ENCODE data around the gene USP40. TPM values are rescaled to one million over a fixed set of nuclear protein-coding genes. Genes with fewer than 3 reads are reported as not detected.

Gene USP40
- polyA plus RNA-seq, 3 donors = 4.0 to 13.5 (median 5.1) TPM

GRCh38 chr2:233489143-233489542 is 77.4 kb downstream of the USP40 start:
- H3K36me3 ChIP-seq (replicated peaks in 1 of 2; ENCODE audit: control insufficient read depth in 1 of 2, insufficient read depth in 2 of 2, low read length in 2 of 2) = peaks cover 34 to 78% of the 10 kb centered on the region in 2 donors
- no peak overlapping the region for H3K9ac ChIP-seq (ENCODE audit: insufficient read depth, low read length, poor library complexity, severe bottlenecking)
- peaks cover 0 to 2% (median 0%) of the 10 kb centered on the region in 7 donors for H3K9me3 Mint-ChIP-seq
- H3K27ac ChIP-seq (ENCODE audit: low read depth in 1 of 2, low read length in 2 of 2) = no peak overlapping the region
- no peak overlapping the region for H3K27ac Mint-ChIP-seq
- no peaks in the 10 kb centered on the region for H3K4me1 Mint-ChIP-seq
- no peaks in the 10 kb centered on the region for H3K4me1 ChIP-seq (ENCODE audit: control insufficient read depth in 1 of 2, insufficient read depth in 2 of 2, low read length in 2 of 2)
- peaks cover 0 to 2% (median 0%) of the 10 kb centered on the region in 3 donors for H3K27me3 Mint-ChIP-seq (ENCODE audit: low read depth in 3 of 3)
- WGBS (ENCODE audit: insufficient coverage) = 96% methylated on average over 4 of the region's 10 CpGs
- H3K9me3 ChIP-seq (replicated peaks in 1 of 2; ENCODE audit: control insufficient read depth in 1 of 2, insufficient read depth in 1 of 2, low read length in 2 of 2) = no peaks in the 10 kb centered on the region
- H3K27me3 ChIP-seq (ENCODE audit: control insufficient read depth in 2 of 2, insufficient read depth in 2 of 2, low read length in 2 of 2) = no peaks in the 10 kb centered on the region
- H3K4me3 Mint-ChIP-seq = no peak overlapping the region
- no peak overlapping the region for H2AFZ ChIP-seq (ENCODE audit: insufficient read depth, low read depth, low read length, poor library complexity, severe bottlenecking)
- no peak overlapping the region for H3K4me2 ChIP-seq (replicated peaks; ENCODE audit: extremely low read depth, low read length, poor library complexity, severe bottlenecking)
- H3K4me3 ChIP-seq (replicated peaks in 1 of 3; ENCODE audit: low read depth in 2 of 3, low read length in 3 of 3) = no peak overlapping the region
- H3K79me2 ChIP-seq (ENCODE audit: insufficient read depth, low read length) = no peaks in the 10 kb centered on the region
- H4K20me1 ChIP-seq (ENCODE audit: insufficient read depth, low read length) = no peaks in the 10 kb centered on the region
- TF ChIP-seq CTCF (IDR thresholded peaks at IDR 0.05) = no peak
- H3K36me3 Mint-ChIP-seq = peaks cover 55 to 70% of the 10 kb centered on the region in 2 donors
- DNase-seq = no peak
- intact Hi-C loops (cut with micrococcal nuclease) = no loop called here

DNA sequence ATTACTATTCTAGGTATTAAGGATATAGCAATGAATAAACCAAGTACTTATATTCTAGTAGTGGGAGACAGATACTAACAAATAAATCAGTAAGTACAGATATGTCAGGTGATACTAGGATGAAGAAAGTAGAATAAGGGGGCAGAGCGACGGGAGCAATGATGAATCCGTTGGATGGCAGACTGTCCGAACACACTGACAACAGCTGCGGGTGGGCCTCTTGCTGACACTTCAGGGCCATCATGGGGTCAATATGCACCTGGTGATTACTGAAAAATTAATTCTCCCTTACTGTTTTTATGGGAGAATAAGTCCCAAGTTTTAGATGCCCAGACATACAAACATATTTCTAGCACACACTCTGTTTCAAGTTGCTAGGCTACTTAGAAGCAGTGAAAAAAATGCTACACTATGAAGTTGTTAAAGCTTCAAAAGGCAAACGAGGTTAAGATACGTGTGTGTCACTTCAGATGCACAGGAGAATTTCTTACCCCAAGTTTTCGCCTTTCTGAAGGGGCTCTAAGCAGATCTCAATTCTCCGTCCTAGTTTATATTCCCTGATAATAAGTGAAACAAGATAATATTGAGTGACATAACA is 78.7 kb downstream of the USP40 start:
- no peak overlapping the region for H3K4me2 ChIP-seq (replicated peaks; ENCODE audit: extremely low read depth, low read length, poor library complexity, severe bottlenecking)
- no peak overlapping the region for H3K4me3 Mint-ChIP-seq
- peaks cover 0 to 2% (median 0%) of the 10 kb centered on the region in 7 donors for H3K9me3 Mint-ChIP-seq
- peaks cover 58 to 77% of the 10 kb centered on the region in 2 donors for H3K36me3 Mint-ChIP-seq
- H3K4me3 ChIP-seq (replicated peaks in 1 of 3; ENCODE audit: low read depth in 2 of 3, low read length in 3 of 3) = no peak overlapping the region
- H3K36me3 ChIP-seq (replicated peaks in 1 of 2; ENCODE audit: control insufficient read depth in 1 of 2, insufficient read depth in 2 of 2, low read length in 2 of 2) = peaks cover 31 to 82% of the 10 kb centered on the region in 2 donors
- H4K20me1 ChIP-seq (ENCODE audit: insufficient read depth, low read length) = no peaks in the 10 kb centered on the region
- no peak overlapping the region for H3K27ac Mint-ChIP-seq
- no peak overlapping the region for H2AFZ ChIP-seq (ENCODE audit: insufficient read depth, low read depth, low read length, poor library complexity, severe bottlenecking)
- H3K27me3 ChIP-seq (ENCODE audit: control insufficient read depth in 2 of 2, insufficient read depth in 2 of 2, low read length in 2 of 2) = no peaks in the 10 kb centered on the region
- intact Hi-C loops (cut with micrococcal nuclease) = no loop called here
- no peaks in the 10 kb centered on the region for H3K4me1 Mint-ChIP-seq
- H3K9me3 ChIP-seq (replicated peaks in 1 of 2; ENCODE audit: control insufficient read depth in 1 of 2, insufficient read depth in 1 of 2, low read length in 2 of 2) = no peaks in the 10 kb centered on the region
- no peak for TF ChIP-seq CTCF (IDR thresholded peaks at IDR 0.05)
- no peaks in the 10 kb centered on the region for H3K4me1 ChIP-seq (ENCODE audit: control insufficient read depth in 1 of 2, insufficient read depth in 2 of 2, low read length in 2 of 2)
- H3K27ac ChIP-seq (ENCODE audit: low read depth in 1 of 2, low read length in 2 of 2) = no peak overlapping the region
- WGBS (ENCODE audit: insufficient coverage) = no CpG with 5 or more reads among the region's 9 CpGs
- peaks cover 0 to 2% (median 0%) of the 10 kb centered on the region in 3 donors for H3K27me3 Mint-ChIP-seq (ENCODE audit: low read depth in 3 of 3)
- DNase-seq = no peak
- H3K79me2 ChIP-seq (ENCODE audit: insufficient read depth, low read length) = no peaks in the 10 kb centered on the region
- H3K9ac ChIP-seq (ENCODE audit: insufficient read depth, low read length, poor library complexity, severe bottlenecking) = no peak overlapping the region
